GM12892 (cell line): ENCODE measurements around the gene FBXW4.

ENCODE experiments used
- POLR2A ChIP-seq: IDR thresholded peaks from 2 replicates; pipeline ENCODE4 v1.6.1; 2011; ENCODE audit warnings: low read depth, low read length, control low read depth
- POLR2AphosphoS5 ChIP-seq: IDR thresholded peaks from 2 replicates; pipeline ENCODE4 v1.6.1; 2011; ENCODE audit warnings: low read depth, low read length, control low read depth

DNA sequence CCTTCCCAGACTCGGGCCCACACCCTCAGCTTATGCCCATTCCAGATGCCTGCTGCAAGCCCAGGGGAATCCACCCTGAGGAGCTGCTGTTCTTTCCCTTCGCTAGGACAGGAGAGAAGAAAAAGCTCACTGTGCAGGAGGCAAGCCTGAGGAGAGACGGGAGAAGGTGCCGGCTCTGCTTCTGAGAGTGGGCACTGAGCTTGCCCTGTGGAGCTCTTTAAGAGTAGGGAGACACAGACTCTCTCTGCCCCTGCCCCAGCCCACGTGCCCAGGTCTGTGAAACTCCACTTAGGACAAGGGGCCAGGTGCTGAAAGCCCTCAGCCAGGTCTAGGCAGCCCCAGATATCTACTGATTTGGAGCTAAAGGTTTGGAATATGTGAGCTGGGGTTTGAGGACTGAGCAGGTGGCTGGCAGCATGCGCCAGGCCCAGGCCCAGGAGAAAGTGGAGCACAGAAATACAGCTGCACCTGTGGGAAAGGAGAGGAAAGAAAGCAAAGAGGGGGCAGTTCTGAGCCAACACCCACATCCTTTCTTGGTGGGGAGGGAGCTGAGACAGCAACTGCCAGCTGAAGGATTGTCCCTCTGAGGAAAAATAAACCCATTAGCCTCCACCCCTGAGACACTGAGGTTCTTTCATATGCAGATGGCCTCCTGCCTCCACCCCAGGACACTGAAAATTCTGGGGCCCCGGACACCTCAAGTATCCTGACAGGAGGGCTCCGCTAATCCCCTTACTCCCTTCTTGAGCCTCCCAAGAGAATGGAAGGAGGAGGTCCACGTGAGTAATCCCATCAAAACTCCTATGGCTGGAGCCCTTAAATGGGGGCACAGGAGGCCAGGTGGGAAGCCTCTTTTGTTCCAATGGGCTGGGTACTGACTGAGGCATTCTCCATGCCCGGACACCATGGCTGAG lies 114.2 kb downstream of the FBXW4 start:
- TF ChIP-seq POLR2AphosphoS5, result no peak
- no peak for TF ChIP-seq POLR2A
